ENCODE measurements around the gene HYAL2.
"Not testable (repeated sequence)": the region's sequence is repeated elsewhere in the genome, so short reads cannot be mapped to it uniquely, and the experiment has no call there.

The HYAL2 gene

DNA sequence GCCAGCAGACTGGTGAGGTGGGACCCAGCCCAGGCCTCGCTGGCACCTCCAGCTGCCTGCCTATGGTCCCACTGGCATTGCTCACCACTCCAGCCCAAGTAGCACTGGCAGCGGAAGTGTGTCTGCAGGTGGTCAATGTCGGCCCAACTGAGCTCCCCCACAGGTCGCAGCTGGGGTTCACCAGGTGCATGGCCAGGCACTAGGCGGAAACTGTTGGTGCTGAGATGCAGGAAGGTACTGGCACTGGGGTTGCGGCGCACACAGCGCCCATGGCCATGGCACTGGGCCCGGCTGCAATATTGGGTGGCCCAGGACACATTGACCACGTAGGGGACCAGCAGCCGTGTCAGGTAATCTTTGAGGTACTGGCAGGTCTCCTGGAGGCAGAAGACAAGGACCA lies 4.4 kb downstream of the HYAL2 start:
- Histone ChIP-seq H3K36me3 (replicated peaks) (peaks cover 9% of the 10 kb centered on the region), H3K27me3 (replicated peaks) (no peaks in the 10 kb centered on the region), H3K4me3 (ENCODE audit: low read depth, low read length) (no peak overlapping the region), H3K27ac (no peak overlapping the region)
- TF ChIP-seq, protein P1, sequence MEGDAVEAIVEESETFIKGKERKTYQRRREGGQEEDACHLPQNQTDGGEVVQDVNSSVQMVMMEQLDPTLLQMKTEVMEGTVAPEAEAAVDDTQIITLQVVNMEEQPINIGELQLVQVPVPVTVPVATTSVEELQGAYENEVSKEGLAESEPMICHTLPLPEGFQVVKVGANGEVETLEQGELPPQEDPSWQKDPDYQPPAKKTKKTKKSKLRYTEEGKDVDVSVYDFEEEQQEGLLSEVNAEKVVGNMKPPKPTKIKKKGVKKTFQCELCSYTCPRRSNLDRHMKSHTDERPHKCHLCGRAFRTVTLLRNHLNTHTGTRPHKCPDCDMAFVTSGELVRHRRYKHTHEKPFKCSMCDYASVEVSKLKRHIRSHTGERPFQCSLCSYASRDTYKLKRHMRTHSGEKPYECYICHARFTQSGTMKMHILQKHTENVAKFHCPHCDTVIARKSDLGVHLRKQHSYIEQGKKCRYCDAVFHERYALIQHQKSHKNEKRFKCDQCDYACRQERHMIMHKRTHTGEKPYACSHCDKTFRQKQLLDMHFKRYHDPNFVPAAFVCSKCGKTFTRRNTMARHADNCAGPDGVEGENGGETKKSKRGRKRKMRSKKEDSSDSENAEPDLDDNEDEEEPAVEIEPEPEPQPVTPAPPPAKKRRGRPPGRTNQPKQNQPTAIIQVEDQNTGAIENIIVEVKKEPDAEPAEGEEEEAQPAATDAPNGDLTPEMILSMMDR (IDR thresholded peaks at IDR 0.05; ENCODE audit: low read depth, low read length, missing control alignments), result no peak
- no peak for DNase-seq
- in situ Hi-C loops (cut with HindIII; ENCODE audit: low pct_ligation_motif_present, low sequenced_read_pairs), result no loop called here

DNA sequence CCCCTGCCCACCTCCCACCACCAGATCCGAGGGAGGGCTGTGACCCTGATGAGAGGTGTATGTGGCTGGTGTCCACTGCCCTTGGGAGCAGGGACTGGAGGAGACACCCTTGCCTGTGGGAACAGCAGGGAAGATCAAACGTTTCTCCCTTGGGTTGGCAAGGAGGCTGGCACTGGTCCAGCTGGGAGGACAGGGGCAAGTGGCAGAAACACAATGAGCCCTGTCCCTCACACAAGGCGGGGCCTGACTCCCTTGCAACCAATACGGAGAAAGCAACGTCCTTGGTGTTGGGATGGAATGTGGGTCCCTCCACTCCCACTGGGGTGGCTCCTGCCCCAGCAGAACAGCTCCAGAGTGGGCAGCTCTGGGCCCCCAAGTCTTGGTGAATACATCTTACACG lies 5.2 kb downstream of the HYAL2 start:
- Histone ChIP-seq H3K27ac (no peak overlapping the region), H3K36me3 (replicated peaks) (peaks cover 9% of the 10 kb centered on the region), H3K4me3 (ENCODE audit: low read depth, low read length) (no peak overlapping the region), H3K27me3 (replicated peaks) (no peaks in the 10 kb centered on the region)
- no peak for DNase-seq
- in situ Hi-C loops (cut with HindIII; ENCODE audit: low pct_ligation_motif_present, low sequenced_read_pairs), result no loop called here
- TF ChIP-seq, protein P1 (IDR thresholded peaks at IDR 0.05; ENCODE audit: low read depth, low read length, missing control alignments), result no peak

DNA sequence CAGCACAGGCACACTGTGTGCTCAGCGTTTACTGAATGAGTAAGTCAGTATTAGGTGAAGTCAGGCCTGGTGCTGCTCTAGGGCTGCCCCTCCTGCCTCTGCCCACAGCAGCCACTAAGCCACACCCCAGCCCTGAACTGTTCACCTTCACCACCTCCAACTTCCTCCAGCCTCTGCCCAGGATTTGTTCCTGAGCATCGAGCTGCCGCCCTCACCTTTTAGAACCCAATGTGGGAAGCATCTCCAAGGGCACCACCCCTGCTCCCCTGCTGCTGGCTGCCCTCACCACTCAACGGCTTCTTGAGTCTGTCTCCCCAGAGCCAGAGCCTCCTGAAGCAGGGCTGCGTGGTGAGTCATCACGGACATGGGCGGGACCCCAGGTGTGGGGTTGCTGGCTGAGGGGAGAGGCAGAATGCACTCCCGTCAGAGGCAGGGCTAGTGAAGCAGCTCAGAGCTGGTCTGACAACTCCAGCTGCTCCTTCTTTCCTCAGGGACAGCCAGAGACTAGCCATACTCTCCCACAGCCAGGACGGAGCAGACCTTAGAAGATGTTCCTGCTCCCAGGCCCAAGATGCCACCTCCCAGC lies 5.8 kb downstream of the HYAL2 start:
- H3K27ac ChIP-seq, result no peak overlapping the region
- TF ChIP-seq, protein P1 (IDR thresholded peaks at IDR 0.05; ENCODE audit: low read depth, low read length, missing control alignments), result no peak
- in situ Hi-C loops (cut with HindIII; ENCODE audit: low pct_ligation_motif_present, low sequenced_read_pairs), result no loop called here
- H3K27me3 ChIP-seq (replicated peaks), result no peaks in the 10 kb centered on the region
- no peak for DNase-seq
- H3K4me3 ChIP-seq (ENCODE audit: low read depth, low read length), result no peak overlapping the region
- H3K36me3 ChIP-seq (replicated peaks), result peaks cover 9% of the 10 kb centered on the region

- H3K4me3 ChIP-seq (ENCODE audit: low read depth, low read length), result no peak overlapping the region
- DNase-seq, result no peak
- H3K36me3 ChIP-seq (replicated peaks), result peaks cover 9% of the 10 kb centered on the region
- H3K27ac ChIP-seq, result no peak overlapping the region
- TF ChIP-seq, protein P1 (IDR thresholded peaks at IDR 0.05; ENCODE audit: low read depth, low read length, missing control alignments), result no peak
- in situ Hi-C loops (cut with HindIII; ENCODE audit: low pct_ligation_motif_present, low sequenced_read_pairs), result no loop called here
- H3K27me3 ChIP-seq (replicated peaks), result no peaks in the 10 kb centered on the region
These were observed 7.7 kb downstream of the HYAL2 start for GRCh38 chr3:50314816-50315215.

DNA sequence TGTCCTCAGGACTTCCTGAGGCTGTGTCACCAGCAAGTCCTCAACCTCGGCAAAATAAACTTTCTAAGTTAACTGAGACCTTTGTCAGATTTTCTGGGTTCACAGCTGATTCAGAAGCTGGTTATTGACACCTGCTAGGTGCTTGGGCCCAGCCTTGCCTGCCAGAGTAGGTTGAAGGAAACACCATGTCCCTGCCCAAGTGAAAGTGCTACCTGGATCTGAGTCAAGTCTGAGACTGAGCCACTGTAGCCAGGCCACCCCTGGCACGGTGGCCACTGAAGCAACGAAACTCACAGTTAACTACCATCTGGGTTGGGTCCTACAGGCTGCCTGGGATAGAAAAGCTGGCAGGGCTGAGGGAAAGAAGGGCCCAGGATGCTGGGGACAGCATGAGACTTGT lies 8.2 kb downstream of the HYAL2 start:
- no peak for DNase-seq
- in situ Hi-C loops (cut with HindIII; ENCODE audit: low pct_ligation_motif_present, low sequenced_read_pairs), result no loop called here
- H3K27ac ChIP-seq, result no peak overlapping the region
- H3K27me3 ChIP-seq (replicated peaks), result no peaks in the 10 kb centered on the region
- no peak overlapping the region for H3K4me3 ChIP-seq (ENCODE audit: low read depth, low read length)
- TF ChIP-seq, protein P1 (IDR thresholded peaks at IDR 0.05; ENCODE audit: low read depth, low read length, missing control alignments), result no peak
- peaks cover 4% of the 10 kb centered on the region for H3K36me3 ChIP-seq (replicated peaks)

- in situ Hi-C loops (cut with HindIII; ENCODE audit: low pct_ligation_motif_present, low sequenced_read_pairs); DNase-seq; H3K27me3 ChIP-seq (replicated peaks); H3K27ac ChIP-seq; H3K36me3 ChIP-seq (replicated peaks); H3K4me3 ChIP-seq (ENCODE audit: low read depth, low read length): not testable (repeated sequence)
These were observed 10.5 kb downstream of the HYAL2 start for GRCh38 chr3:50312041-50312440.
